Activated CD8-positive, alpha-beta memory T cell treated with anti-CD3 and anti-CD28 coated beads, Interleukin-2, amount 50 U/mL, for 48 hours (primary cell): ENCODE results near the gene TACC3.
"Not testable (repeated sequence)": the region's sequence is repeated elsewhere in the genome, so short reads cannot be mapped to it uniquely, and the experiment has no call there.

Source experiments
- DNase-seq: peaks from one replicate; pipeline ENCODE4 v3.0.0-alpha.2; 2020

TACC3 gene

GRCh38 chr4:1721003-1721665 is at the start of gene TACC3, which contains the start of gene TMEM129:
Gene TACC3, plus strand, starts transcription at chr4:1721521. Its CDS starts 1,901 bp downstream, at chr4:1723422.
Gene TMEM129, minus strand, starts transcription at chr4:1721323. Its CDS starts 486 bp downstream, at chr4:1720837.
- DNase-seq, result peak; percentile 92

DNA sequence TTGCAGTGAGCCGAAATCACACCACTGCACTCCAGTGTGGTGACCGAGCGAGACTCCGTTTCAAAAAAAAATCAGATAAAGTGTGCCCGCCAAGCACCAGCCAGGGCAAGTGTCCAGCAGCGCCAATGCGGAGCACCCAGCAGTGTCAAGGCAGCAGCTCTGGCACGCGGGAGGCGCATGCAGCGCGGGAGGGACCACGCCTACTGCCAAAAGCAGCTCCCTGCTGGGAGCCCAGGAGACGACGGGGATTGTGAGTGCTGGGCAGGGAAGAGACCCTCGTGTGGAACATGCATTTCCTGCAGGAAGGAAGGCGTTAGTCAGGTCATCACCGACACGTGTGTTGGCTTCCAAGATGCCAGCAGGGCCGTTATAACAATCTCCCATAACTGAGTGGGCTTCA is 47.6 kb upstream of the TACC3 start:
- DNase-seq, result no peak

GRCh38 chr4:1674682-1675081 is 46.6 kb upstream of the TACC3 start:
- DNase-seq, result no peak

DNA sequence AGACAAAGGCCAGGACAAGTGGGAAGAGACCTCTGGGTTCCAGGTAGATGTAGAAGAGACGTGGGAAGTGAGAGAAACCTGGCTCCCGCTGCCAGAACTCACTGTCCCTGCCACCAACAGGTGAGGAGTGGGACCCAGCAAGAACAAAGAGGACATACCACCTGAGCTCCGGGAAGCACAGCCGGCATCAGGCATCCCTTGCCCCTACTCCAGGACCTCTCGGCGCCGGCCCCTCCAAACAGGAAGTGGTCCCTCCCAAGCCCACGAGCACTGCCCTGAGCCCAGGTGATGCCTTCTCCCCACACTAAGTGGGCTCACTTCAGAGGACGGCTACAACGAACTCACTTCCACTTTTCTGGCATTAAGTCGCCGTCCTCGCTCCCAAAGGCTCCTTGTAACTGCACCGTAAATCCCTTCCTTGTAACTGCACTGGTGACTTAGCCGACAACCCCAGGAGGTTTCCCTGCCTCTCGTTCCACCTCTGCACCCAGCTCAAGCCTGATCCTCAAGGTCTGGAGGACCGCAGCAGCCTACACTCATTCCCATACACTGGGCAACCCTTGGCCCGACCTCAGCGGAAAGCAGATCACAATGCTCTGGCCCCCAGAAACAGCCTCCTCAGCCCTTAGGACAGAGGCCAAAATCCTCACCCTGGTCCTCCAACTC is 46.1 kb upstream of the TACC3 start:
- DNase-seq, result no peak

GRCh38 chr4:1675802-1676137 is 45.6 kb upstream of the TACC3 start:
- DNase-seq, result no peak

DNA sequence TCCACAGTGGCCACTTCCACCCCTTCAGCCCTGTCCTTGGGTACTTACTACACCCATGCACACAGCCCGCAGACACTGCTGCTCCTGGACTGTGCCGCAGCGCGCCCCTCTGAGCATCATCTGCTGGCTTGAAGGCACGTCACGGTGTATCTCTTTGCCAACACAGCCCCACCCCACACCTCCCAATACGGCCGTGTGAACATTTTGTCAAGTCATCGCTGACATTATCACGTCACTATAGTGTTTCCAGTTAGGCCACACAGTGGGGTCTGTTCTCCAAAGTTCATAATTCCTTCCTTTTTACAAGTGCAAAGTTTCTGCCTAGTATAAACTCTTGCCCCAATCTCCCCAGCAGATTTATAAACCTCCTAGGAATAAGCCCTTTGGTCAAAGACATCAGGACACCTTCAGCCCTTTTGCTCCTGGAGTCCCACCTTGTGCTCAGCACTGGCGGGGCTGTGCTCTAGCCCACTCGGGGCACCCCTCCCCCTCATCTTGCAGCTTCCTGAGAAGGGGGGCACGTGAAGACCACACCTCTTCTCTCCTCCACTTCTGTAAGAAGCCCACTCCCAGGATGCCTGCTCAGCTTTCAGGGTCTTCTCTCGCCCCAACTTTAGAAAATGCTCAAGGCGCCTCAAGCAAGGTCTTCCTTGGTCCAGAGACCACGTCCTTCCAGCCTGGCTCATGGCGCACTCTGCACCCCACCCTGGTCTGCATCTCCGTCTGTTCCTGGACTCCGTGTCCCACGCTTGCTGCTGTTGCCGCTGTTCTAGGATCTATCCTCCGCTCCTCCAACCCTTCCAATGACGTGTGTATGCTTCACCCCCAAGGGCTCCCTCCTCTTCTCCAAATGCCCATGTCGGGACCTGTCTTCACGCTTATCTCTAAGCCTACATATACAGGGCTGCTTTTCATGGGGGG is 44.5 kb upstream of the TACC3 start:
- DNase-seq, result no peak

- no peak for DNase-seq
Measured at GRCh38 chr4:1678244-1678643, 43.1 kb upstream of the TACC3 start.

- DNase-seq, result no peak
Measured at GRCh38 chr4:1682860-1683259, 38.5 kb upstream of the TACC3 start.

GRCh38 chr4:1683261-1683735 is 38.0 kb upstream of the TACC3 start:
- no peak for DNase-seq

- peak; percentile 75 for DNase-seq
Measured at GRCh38 chr4:1683736-1684505, 37.4 kb upstream of the TACC3 start, which contains the start of gene FAM53A. Gene FAM53A, minus strand, starts transcription at chr4:1684313. Its CDS starts 15,572 bp downstream, at chr4:1668741.

GRCh38 chr4:1684506-1685234 is 36.7 kb upstream of the TACC3 start:
- DNase-seq, result peak; percentile 99

DNA sequence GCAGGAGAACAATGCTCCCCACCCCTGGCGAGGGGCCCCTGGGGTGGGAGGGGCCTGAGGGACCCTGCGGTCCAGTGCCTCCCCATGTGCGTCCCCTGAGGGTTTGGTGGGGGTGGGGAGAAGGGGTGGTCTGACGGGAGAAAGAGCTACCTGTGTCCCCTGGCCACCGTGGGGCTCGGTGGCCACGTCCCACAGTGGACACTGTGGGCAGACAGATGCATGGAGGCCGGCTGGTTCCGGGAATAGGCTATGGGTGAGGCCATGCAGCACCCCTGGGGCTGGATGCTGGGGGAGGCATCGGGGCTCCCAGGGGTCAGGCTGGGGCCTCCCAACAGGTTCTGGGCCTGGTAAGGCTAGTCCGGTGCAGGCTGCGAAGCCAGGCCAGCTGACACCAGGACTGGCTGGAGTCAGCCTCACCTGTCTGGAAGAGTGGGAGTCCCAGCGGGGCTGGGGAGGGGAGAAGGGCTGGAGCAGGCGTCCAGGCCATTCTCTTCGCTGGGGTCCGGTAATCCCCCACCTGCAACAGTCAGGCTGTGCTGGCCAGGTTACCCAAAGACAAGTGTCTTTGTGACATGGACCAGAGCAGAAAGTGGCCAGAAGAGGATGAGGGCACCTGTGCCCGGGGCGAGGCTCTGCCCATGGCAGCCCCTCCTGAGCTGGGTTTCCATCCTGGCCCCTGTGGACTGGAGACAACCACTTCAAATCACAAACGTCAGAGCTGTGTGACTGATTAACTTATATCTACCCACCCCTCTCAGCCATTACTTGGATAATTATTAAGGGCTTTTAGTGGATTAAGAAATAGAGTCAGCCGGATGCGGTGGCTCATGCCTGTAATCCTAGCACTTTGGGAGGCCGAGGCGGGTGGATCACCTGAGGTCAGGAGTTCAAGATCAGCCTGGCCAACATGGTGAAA is 35.8 kb upstream of the TACC3 start:
- DNase-seq, result no peak

DNA sequence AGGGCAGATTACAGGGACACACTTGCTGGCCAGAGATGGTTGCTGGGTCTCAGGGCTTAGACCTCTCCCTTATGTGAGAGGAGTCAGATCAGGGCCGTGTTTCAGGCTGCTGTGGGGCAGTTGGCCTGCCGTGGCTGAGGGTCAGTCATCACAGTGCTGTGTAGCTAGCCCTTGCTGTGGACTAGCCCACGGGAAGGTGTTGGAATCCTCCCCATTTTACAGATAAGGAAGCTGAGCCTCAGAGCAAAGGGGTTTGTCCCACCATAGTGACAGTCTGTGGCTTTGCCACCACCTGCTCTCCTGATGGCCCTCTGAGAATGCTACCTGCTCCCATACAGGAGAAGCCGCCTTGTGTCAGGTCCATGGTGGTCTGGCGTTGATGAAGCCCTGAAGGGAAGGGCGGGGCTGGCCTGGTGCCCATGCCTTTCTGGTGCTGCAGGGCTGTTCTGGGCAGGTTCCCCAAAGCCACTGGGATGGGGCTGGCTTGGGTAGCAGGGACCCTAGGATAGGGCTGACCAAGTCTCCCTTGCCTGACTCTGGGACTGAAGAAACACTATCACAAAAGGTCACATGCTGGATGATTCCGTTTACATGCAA is 34.8 kb upstream of the TACC3 start:
- no peak for DNase-seq

- no peak for DNase-seq
Measured at GRCh38 chr4:1690698-1691097, 30.6 kb upstream of the TACC3 start.

DNA sequence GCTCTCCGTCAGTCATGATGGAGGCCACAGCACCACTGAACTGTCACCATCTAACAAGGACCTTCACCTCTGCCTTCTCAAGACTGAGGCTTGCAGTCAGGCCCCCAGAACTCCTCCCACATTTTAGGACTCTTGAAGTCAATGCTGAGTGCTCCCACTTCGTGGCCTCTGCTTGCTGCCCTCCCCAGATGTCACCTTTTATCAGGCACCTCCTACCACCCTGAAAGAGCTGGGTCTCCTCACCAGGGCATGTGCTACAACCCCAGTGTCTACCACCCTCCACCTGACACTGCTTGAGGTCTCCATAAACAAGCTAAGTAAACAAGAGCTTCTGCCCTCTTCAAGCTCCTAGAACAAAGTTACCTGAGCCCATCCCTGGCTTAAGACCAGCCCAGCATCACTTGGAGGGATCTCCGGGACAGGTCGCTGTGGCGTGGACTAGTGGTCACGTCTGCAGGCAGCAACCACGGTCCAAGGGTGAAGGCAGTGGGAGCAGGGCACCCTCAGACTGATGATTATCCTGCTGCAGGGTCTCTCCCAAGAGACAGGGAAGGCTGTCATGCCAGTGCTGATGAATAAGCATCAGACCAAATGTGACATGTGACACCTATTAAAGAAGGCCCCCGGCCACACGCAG is 29.5 kb upstream of the TACC3 start:
- no peak for DNase-seq

GRCh38 chr4:1693131-1693896 is 28.0 kb upstream of the TACC3 start:
- peak; percentile 84 for DNase-seq

DNA sequence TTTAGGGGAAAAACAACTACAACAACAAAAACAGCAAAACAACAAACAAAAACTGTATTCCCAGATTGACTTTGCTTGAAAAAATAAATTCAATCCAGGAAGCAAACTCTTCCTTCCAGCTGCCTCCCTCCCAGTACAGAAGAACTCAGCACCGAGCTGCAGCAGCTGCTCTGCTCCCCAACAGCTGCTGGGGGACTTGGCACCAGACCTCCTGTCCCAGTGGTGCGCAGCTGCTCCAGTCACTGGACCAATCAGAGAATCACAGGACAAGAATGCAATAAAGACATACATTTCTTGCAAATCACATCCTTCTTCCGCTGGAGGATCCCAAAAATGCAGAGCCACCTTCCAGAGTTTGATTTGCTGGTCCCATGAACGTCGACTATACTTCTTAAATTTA is 25.4 kb upstream of the TACC3 start:
- no peak for DNase-seq

GRCh38 chr4:1701671-1702070 is 19.6 kb upstream of the TACC3 start:
- DNase-seq, result not testable (repeated sequence)

DNA sequence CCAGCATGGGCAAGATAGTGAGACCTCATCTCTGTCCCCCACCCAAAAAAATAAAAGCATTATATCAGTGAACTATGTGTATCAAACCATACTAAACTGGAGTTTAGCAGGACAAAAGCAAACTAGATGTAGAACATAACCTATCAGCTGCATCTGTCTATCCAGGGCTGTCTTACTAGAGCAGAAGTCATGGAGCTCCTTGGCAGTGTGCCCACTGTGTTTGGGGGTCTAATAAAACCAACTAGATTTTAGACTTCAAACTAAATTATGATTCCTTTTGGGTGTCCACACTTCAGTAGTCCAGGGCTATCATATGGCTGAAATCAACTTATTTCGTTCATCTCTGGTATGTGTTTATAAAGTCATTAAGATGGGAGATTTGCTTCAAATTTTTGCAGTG is 17.5 kb upstream of the TACC3 start:
- no peak for DNase-seq
